Measurements from ENCODE around the gene NUMBL.

- TF ChIP-seq, protein P1, sequence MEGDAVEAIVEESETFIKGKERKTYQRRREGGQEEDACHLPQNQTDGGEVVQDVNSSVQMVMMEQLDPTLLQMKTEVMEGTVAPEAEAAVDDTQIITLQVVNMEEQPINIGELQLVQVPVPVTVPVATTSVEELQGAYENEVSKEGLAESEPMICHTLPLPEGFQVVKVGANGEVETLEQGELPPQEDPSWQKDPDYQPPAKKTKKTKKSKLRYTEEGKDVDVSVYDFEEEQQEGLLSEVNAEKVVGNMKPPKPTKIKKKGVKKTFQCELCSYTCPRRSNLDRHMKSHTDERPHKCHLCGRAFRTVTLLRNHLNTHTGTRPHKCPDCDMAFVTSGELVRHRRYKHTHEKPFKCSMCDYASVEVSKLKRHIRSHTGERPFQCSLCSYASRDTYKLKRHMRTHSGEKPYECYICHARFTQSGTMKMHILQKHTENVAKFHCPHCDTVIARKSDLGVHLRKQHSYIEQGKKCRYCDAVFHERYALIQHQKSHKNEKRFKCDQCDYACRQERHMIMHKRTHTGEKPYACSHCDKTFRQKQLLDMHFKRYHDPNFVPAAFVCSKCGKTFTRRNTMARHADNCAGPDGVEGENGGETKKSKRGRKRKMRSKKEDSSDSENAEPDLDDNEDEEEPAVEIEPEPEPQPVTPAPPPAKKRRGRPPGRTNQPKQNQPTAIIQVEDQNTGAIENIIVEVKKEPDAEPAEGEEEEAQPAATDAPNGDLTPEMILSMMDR (IDR thresholded peaks at IDR 0.05), result no peak
- TF ChIP-seq POLR2A (IDR thresholded peaks at IDR 0.05) (no peak), EP300 (IDR thresholded peaks at IDR 0.05) (no peak)
Measured at GRCh38 chr19:40671404-40671803, 19.0 kb downstream of the NUMBL start.
